HL-60 (cell line): ENCODE measurements around the gene TNFSF8.

Experiments
- DNase-seq, 2 experiments: peaks; one replicate each; pipeline ENCODE4 v3.0.0-alpha.2; 2010 to 2020; ENCODE audit warnings: low read depth in 1 of 2, low spot score in 1 of 2
- H3K27ac ChIP-seq: fragments of 250-450 bp; sonication (Bioruptor Pico); replicated peaks from 2 replicates; pipeline ENCODE4 v1.5.1; 2020; ENCODE audit warnings: mild to moderate bottlenecking, moderate library complexity
- H3K27me3 ChIP-seq: fragments of 250-450 bp; sonication (Bioruptor Pico); 2 replicates; pipeline ENCODE4 v1.5.1; 2021; ENCODE audit warnings: mild to moderate bottlenecking, moderate library complexity; ENCODE audit not compliant: insufficient read depth, poor library complexity, severe bottlenecking
- H3K4me3 ChIP-seq: replicated peaks from 2 replicates; pipeline ENCODE4 v1.5.1; 2011; ENCODE audit warnings: mild to moderate bottlenecking, control low read depth, low read length; ENCODE audit not compliant: insufficient read depth
- GABPA ChIP-seq: IDR thresholded peaks from 2 replicates; pipeline ENCODE4 v1.6.1; 2012; ENCODE audit warnings: low read depth
- POLR2AphosphoS5 ChIP-seq: IDR thresholded peaks from 2 replicates; pipeline ENCODE4 v1.6.1; 2012; ENCODE audit warnings: low read depth
- SPI1 ChIP-seq: IDR thresholded peaks from 2 replicates; pipeline ENCODE4 v1.6.1; 2012; ENCODE audit warnings: low read depth, mild to moderate bottlenecking, borderline replicate concordance
- TF ChIP-seq, protein P1 (sequence below): IDR thresholded peaks from one replicate; pipeline ENCODE4 v1.5.1; 2011; ENCODE audit warnings: low read length, control low read depth, inconsistent platforms; ENCODE audit not compliant: insufficient read depth
- TF ChIP-seq, protein P2 (sequence below): IDR thresholded peaks from 2 replicates; pipeline ENCODE4 v1.6.1; 2012; ENCODE audit warnings: low read depth; ENCODE audit not compliant: insufficient replicate concordance

Gene TNFSF8

GRCh38 chr9:114861273-114861672 lies 69.1 kb downstream of the TNFSF8 start:
- Histone ChIP-seq H3K4me3 (no peak overlapping the region), H3K27me3 (no peaks in the 10 kb centered on the region), H3K27ac (no peak overlapping the region)
- TF ChIP-seq SPI1 = no peak
- TF ChIP-seq GABPA = no peak
- DNase-seq = no peak

DNA sequence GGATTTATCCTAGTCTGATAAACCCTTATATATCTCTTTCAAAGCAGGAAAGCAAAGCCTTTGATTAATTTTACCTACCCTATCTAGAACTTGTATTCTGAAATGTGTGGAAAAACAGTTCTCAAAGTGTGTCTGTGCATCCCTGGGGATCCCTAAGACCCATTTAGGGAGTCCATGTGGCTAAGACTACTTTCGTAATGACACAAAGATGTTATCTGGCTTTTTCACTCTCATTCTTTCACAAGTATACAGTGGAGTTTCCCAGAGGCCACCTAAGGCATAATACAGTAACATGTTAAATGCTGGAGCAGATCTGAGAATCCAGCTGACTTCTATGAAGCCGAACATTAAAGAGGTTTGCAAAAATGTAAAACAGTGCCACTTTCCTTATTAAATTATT lies 70.2 kb downstream of the TNFSF8 start:
- Histone ChIP-seq H3K27me3 (no peaks in the 10 kb centered on the region), H3K27ac (no peak overlapping the region), H3K4me3 (no peak overlapping the region)
- DNase-seq = no peak
- TF ChIP-seq GABPA = no peak
- no peak for TF ChIP-seq SPI1
- TF ChIP-seq POLR2AphosphoS5 = no peak
- TF ChIP-seq, protein P1, sequence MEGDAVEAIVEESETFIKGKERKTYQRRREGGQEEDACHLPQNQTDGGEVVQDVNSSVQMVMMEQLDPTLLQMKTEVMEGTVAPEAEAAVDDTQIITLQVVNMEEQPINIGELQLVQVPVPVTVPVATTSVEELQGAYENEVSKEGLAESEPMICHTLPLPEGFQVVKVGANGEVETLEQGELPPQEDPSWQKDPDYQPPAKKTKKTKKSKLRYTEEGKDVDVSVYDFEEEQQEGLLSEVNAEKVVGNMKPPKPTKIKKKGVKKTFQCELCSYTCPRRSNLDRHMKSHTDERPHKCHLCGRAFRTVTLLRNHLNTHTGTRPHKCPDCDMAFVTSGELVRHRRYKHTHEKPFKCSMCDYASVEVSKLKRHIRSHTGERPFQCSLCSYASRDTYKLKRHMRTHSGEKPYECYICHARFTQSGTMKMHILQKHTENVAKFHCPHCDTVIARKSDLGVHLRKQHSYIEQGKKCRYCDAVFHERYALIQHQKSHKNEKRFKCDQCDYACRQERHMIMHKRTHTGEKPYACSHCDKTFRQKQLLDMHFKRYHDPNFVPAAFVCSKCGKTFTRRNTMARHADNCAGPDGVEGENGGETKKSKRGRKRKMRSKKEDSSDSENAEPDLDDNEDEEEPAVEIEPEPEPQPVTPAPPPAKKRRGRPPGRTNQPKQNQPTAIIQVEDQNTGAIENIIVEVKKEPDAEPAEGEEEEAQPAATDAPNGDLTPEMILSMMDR = no peak
- TF ChIP-seq, protein P2, sequence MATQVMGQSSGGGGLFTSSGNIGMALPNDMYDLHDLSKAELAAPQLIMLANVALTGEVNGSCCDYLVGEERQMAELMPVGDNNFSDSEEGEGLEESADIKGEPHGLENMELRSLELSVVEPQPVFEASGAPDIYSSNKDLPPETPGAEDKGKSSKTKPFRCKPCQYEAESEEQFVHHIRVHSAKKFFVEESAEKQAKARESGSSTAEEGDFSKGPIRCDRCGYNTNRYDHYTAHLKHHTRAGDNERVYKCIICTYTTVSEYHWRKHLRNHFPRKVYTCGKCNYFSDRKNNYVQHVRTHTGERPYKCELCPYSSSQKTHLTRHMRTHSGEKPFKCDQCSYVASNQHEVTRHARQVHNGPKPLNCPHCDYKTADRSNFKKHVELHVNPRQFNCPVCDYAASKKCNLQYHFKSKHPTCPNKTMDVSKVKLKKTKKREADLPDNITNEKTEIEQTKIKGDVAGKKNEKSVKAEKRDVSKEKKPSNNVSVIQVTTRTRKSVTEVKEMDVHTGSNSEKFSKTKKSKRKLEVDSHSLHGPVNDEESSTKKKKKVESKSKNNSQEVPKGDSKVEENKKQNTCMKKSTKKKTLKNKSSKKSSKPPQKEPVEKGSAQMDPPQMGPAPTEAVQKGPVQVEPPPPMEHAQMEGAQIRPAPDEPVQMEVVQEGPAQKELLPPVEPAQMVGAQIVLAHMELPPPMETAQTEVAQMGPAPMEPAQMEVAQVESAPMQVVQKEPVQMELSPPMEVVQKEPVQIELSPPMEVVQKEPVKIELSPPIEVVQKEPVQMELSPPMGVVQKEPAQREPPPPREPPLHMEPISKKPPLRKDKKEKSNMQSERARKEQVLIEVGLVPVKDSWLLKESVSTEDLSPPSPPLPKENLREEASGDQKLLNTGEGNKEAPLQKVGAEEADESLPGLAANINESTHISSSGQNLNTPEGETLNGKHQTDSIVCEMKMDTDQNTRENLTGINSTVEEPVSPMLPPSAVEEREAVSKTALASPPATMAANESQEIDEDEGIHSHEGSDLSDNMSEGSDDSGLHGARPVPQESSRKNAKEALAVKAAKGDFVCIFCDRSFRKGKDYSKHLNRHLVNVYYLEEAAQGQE = no peak

- no peaks in the 10 kb centered on the region for H3K27me3 ChIP-seq
- H3K4me3 ChIP-seq = no peak overlapping the region
- TF ChIP-seq, protein P2 = no peak
- no peak for TF ChIP-seq SPI1
- no peak for TF ChIP-seq POLR2AphosphoS5
- no peak for TF ChIP-seq GABPA
- TF ChIP-seq, protein P1 = no peak
- DNase-seq = no peak
- no peak overlapping the region for H3K27ac ChIP-seq
Measured at GRCh38 chr9:114856942-114857315, 73.5 kb downstream of the TNFSF8 start.

DNA sequence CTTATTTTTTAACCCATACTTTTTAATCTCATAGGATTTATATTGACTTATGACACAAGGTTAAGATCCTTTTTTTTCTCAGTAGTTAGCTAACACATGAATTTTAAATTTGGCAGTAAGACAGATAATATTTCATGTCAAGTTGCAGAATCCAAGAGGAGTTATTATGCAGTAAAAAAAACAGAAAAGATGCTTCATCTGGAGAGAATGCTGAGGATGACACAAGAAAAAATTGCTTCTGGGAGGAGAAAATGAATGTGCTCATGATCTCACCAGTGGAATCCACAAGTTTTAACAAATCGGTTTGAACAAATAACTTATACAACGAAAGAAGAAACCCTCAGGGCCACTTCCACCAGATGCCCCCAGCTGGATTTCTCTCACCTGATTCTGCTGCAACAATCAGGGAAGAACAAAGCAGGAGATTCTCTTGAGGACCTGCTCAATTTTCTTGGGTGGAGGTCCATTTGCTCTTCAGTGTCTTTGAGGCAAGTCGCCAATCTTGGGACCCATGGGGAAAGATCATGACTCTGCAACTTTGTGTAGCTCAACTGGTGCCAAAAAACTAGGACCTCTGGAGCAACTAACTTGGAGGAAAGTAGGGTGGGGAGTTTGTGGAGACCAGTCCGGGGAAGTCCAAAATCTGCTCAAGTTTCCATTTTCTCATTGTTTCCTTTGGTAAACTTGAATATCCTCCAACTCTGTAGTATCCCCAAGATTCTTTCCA lies 74.0 kb downstream of the TNFSF8 start:
- no peak overlapping the region for H3K27ac ChIP-seq
- DNase-seq = no peak
- no peaks in the 10 kb centered on the region for H3K27me3 ChIP-seq
- no peak for TF ChIP-seq POLR2AphosphoS5
- H3K4me3 ChIP-seq = no peak overlapping the region

- DNase-seq = no peak
- Histone ChIP-seq H3K27ac (no peak overlapping the region), H3K4me3 (no peak overlapping the region), H3K27me3 (no peaks in the 10 kb centered on the region)
- TF ChIP-seq POLR2AphosphoS5 = no peak
- TF ChIP-seq, protein P1 = no peak
- no peak for TF ChIP-seq SPI1
- TF ChIP-seq, protein P2 = no peak
- TF ChIP-seq GABPA = no peak
Measured at GRCh38 chr9:114855488-114855887, 74.9 kb downstream of the TNFSF8 start.
